ENCODE measurements around the gene ADAMTS6. TPM values are rescaled to one million over a fixed set of nuclear protein-coding genes. Genes with fewer than 3 reads are reported as not detected.

The ADAMTS6 gene
- total and polyA plus RNA-seq, 2 donors (not counting 1 experiment from before 2014, with no cell fraction given), result 3.6 to 12.3 TPM

DNA sequence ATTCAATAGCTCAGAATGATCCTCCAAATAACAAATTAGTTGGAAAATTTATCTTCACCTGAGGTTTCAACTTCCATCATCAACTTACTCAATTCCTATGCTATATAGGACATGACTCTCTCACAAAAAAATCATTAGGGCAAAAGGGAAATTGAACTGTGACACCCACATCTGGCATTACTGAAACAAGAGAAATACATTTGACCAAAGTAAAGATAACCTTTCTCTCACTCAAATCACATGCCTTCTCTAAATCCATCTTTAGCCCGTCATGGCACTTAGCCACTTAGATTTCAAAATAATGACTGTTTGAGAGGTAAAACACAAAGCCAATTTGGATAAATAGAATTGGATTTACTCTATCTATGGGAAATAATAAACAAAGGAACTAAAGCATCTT lies 126.4 kb downstream of the ADAMTS6 start:
- WGBS (ENCODE audit: insufficient coverage), result no CpG with 5 or more reads among the region's 1 CpG
- no peak for TF ChIP-seq EZH2 (IDR thresholded peaks at IDR 0.05; ENCODE audit: borderline replicate concordance, insufficient read depth, low read depth, low read length, poor library complexity, severe bottlenecking)
- TF ChIP-seq, protein P1, sequence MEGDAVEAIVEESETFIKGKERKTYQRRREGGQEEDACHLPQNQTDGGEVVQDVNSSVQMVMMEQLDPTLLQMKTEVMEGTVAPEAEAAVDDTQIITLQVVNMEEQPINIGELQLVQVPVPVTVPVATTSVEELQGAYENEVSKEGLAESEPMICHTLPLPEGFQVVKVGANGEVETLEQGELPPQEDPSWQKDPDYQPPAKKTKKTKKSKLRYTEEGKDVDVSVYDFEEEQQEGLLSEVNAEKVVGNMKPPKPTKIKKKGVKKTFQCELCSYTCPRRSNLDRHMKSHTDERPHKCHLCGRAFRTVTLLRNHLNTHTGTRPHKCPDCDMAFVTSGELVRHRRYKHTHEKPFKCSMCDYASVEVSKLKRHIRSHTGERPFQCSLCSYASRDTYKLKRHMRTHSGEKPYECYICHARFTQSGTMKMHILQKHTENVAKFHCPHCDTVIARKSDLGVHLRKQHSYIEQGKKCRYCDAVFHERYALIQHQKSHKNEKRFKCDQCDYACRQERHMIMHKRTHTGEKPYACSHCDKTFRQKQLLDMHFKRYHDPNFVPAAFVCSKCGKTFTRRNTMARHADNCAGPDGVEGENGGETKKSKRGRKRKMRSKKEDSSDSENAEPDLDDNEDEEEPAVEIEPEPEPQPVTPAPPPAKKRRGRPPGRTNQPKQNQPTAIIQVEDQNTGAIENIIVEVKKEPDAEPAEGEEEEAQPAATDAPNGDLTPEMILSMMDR (IDR thresholded peaks at IDR 0.05), result no peak
- no peaks in the 10 kb centered on the region for H3K9me3 Mint-ChIP-seq (ENCODE audit: insufficient read depth)
- no peak overlapping the region for H3K4me2 ChIP-seq (replicated peaks; ENCODE audit: low read depth, low read length, poor library complexity, severe bottlenecking)
- peaks cover 6% of the 10 kb centered on the region for H4K20me1 ChIP-seq (ENCODE audit: control insufficient read depth, insufficient read depth, low read length, poor library complexity, severe bottlenecking)
- no peaks in the 10 kb centered on the region for H3K27me3 Mint-ChIP-seq
- intact Hi-C loops (cut with micrococcal nuclease), result no loop called here
- no peaks in the 10 kb centered on the region for H3K4me1 Mint-ChIP-seq
- H3K27me3 ChIP-seq (replicated peaks in 1 of 4; ENCODE audit: control extremely low read depth in 1 of 4, control insufficient read depth in 3 of 4, insufficient read depth in 4 of 4, low read length in 3 of 4), result no peaks in the 10 kb centered on the region
- ChIA-PET CTCF (no interaction called here), POLR2A (no interaction called here)
- no peak overlapping the region for H3K4me3 ChIP-seq (ENCODE audit: control extremely low read depth in 1 of 5, extremely low read depth in 1 of 5, insufficient read depth in 1 of 5, low read depth in 2 of 5, low read length in 4 of 5)
- ATAC-seq (ENCODE audit: low read depth), result no peak
- DNase-seq, result no peak
- no peak overlapping the region for H2AFZ ChIP-seq (ENCODE audit: insufficient read depth, low read depth, low read length, poor library complexity, severe bottlenecking)
- no peaks in the 10 kb centered on the region for H3K4me1 ChIP-seq (ENCODE audit: control insufficient read depth in 2 of 2, insufficient read depth in 2 of 2, low read length in 2 of 2)
- no peaks in the 10 kb centered on the region for H3K79me2 ChIP-seq (ENCODE audit: control insufficient read depth, insufficient read depth, low read length)
- H3K36me3 ChIP-seq (replicated peaks in 1 of 2; ENCODE audit: control extremely low read depth in 1 of 2, control insufficient read depth in 1 of 2, extremely low read depth in 1 of 2, insufficient read depth in 2 of 2, low read length in 1 of 2), result no peaks in the 10 kb centered on the region
- no peak overlapping the region for H3K9ac ChIP-seq (ENCODE audit: low read length)
- no peak overlapping the region for H3K27ac ChIP-seq (ENCODE audit: low read length in 2 of 2)
- H3K27ac Mint-ChIP-seq, result no peak overlapping the region
- H3K4me3 Mint-ChIP-seq, result no peak overlapping the region
- no peaks in the 10 kb centered on the region for H3K9me3 ChIP-seq (ENCODE audit: control extremely low read depth in 1 of 3, control insufficient read depth in 2 of 3, insufficient read depth in 1 of 3, low read length in 2 of 3)

DNA sequence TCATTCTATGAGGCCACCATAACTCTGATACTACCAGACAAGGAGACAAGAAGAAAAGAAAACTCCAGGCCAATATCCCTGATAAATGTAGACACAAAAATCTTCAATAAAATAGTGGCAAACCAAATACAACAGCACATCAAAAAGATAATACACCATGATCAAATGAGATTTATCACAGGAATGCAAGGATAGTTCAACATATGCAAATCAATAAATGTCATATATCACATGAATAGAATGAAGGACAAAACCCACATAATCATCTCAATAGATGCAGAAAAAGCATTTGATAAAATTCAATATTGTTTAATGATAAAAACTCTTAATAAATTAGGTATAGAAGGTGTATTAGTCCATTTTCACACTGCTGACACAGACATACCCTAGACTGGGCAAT lies 139.9 kb downstream of the ADAMTS6 start:
- Histone ChIP-seq H3K36me3 (replicated peaks in 1 of 2; ENCODE audit: control extremely low read depth in 1 of 2, control insufficient read depth in 1 of 2, extremely low read depth in 1 of 2, insufficient read depth in 2 of 2, low read length in 1 of 2) (no peaks in the 10 kb centered on the region), H3K4me1 (ENCODE audit: control insufficient read depth in 2 of 2, insufficient read depth in 2 of 2, low read length in 2 of 2) (no peaks in the 10 kb centered on the region), H3K4me2 (replicated peaks; ENCODE audit: low read depth, low read length, poor library complexity, severe bottlenecking) (no peak overlapping the region), H3K27ac (ENCODE audit: low read length in 2 of 2) (no peak overlapping the region), H3K9ac (ENCODE audit: low read length) (no peak overlapping the region), H2AFZ (ENCODE audit: insufficient read depth, low read depth, low read length, poor library complexity, severe bottlenecking) (no peak overlapping the region), H3K4me3 (ENCODE audit: control extremely low read depth in 1 of 5, extremely low read depth in 1 of 5, insufficient read depth in 1 of 5, low read depth in 2 of 5, low read length in 4 of 5) (no peak overlapping the region), H4K20me1 (ENCODE audit: control insufficient read depth, insufficient read depth, low read length, poor library complexity, severe bottlenecking) (no peaks in the 10 kb centered on the region), H3K9me3 (ENCODE audit: control extremely low read depth in 1 of 3, control insufficient read depth in 2 of 3, insufficient read depth in 1 of 3, low read length in 2 of 3) (peaks cover 1 to 11% (median 9%) of the 10 kb centered on the region in 3 donors), H3K27me3 (replicated peaks in 1 of 4; ENCODE audit: control extremely low read depth in 1 of 4, control insufficient read depth in 3 of 4, insufficient read depth in 4 of 4, low read length in 3 of 4) (no peaks in the 10 kb centered on the region), H3K79me2 (ENCODE audit: control insufficient read depth, insufficient read depth, low read length) (no peaks in the 10 kb centered on the region)
- H3K4me1 Mint-ChIP-seq, result no peaks in the 10 kb centered on the region
- no peak overlapping the region for H3K4me3 Mint-ChIP-seq
- H3K27ac Mint-ChIP-seq, result no peak overlapping the region
- POLR2A ChIA-PET, result no interaction called here
- ATAC-seq (ENCODE audit: low read depth) (no peak), DNase-seq (no peak)
- no peaks in the 10 kb centered on the region for H3K27me3 Mint-ChIP-seq
- peaks cover 12% of the 10 kb centered on the region for H3K9me3 Mint-ChIP-seq (ENCODE audit: insufficient read depth)
- CTCF ChIA-PET, result no interaction called here
- intact Hi-C loops (cut with micrococcal nuclease), result no loop called here
- TF ChIP-seq, protein P1 (IDR thresholded peaks at IDR 0.05), result no peak
- no peak for TF ChIP-seq EZH2 (IDR thresholded peaks at IDR 0.05; ENCODE audit: borderline replicate concordance, insufficient read depth, low read depth, low read length, poor library complexity, severe bottlenecking)
